Measurements from ENCODE around the gene DACH1.

DACH1 gene

DNA sequence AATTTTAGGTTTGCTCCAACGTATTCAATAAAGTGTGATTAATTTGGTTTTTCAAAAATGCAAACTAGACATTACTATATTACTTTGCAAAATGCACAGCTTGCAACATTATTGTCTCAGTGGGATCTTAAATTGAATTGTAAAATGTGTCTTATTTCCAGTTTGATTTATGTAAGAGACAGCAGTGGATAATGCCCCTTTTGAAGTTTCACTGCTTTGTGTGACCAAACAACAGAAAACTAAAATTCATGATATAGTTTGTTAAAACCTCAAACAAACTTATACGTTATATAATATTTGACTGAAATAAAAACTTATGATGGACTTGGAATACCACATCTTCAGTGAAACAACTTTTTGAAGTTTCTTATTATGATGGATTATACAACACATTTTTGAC, 279.8 kb downstream of the DACH1 start:
- DNase-seq, result no peak
- TF ChIP-seq CTCF (IDR thresholded peaks at IDR 0.05; ENCODE audit: low read depth, low read length), result no peak
- H3K4me3 ChIP-seq (ENCODE audit: low read depth, low read length), result no peak overlapping the region
- peaks cover 3% of the 10 kb centered on the region; the same call in 1 of the 2 replicates for H3K4me1 ChIP-seq
- H3K36me3 ChIP-seq, result no peaks in the 10 kb centered on the region
- no peaks in the 10 kb centered on the region for H3K27me3 ChIP-seq
- H3K9me3 ChIP-seq, result no peaks in the 10 kb centered on the region

DNA sequence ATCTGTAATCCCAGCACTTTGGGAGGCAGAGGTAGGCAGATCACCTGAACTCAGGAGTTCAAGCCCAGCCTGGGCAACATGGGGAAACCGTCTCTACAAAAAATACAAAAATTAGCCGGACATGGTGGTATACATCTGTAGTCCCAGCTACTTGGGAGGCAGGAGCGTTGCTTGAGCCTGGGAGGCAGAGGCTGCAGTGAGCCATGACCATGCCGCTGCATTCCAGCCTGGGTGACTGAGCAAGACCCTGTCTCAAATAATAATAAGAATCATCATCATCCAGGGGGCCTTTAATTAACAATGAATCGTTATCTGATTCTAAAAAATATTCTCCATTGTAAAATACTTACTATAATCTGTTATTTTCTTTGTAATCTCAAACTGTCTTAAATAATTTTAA, 283.4 kb downstream of the DACH1 start:
- Histone ChIP-seq H3K4me3 (ENCODE audit: low read depth, low read length) (no peak overlapping the region), H3K4me1 (peaks cover 4% of the 10 kb centered on the region; the same call in 1 of the 2 replicates)
- DNase-seq, result no peak

GRCh38 chr13:71580614-71581013, 286.4 kb downstream of the DACH1 start:
- Histone ChIP-seq H3K9me3 (no peaks in the 10 kb centered on the region), H3K4me1 (peaks cover 8% of the 10 kb centered on the region), H3K4me3 (ENCODE audit: low read depth, low read length) (no peak overlapping the region), H3K36me3 (no peaks in the 10 kb centered on the region), H3K27me3 (no peaks in the 10 kb centered on the region)
- DNase-seq, result peak; percentile 27
- TF ChIP-seq CTCF (IDR thresholded peaks at IDR 0.05; ENCODE audit: low read depth, low read length), result no peak

More for the DNA sequence above, 283.4 kb downstream of the DACH1 start:
- no peak for TF ChIP-seq CTCF (IDR thresholded peaks at IDR 0.05; ENCODE audit: low read depth, low read length)
- Histone ChIP-seq H3K27me3 (no peaks in the 10 kb centered on the region), H3K36me3 (no peaks in the 10 kb centered on the region), H3K9me3 (no peaks in the 10 kb centered on the region)

GRCh38 chr13:71578048-71578447, 289.0 kb downstream of the DACH1 start:
- Histone ChIP-seq H3K27me3 (no peaks in the 10 kb centered on the region), H3K4me1 (peaks cover 14% of the 10 kb centered on the region), H3K9me3 (no peaks in the 10 kb centered on the region), H3K4me3 (ENCODE audit: low read depth, low read length) (no peak overlapping the region), H3K36me3 (no peaks in the 10 kb centered on the region)
- TF ChIP-seq CTCF (IDR thresholded peaks at IDR 0.05; ENCODE audit: low read depth, low read length), result no peak
- no peak for DNase-seq

GRCh38 chr13:71577127-71577526, 289.9 kb downstream of the DACH1 start:
- TF ChIP-seq CTCF (IDR thresholded peaks at IDR 0.05; ENCODE audit: low read depth, low read length), result no peak
- Histone ChIP-seq H3K4me1 (peaks cover 17% of the 10 kb centered on the region), H3K4me3 (ENCODE audit: low read depth, low read length) (no peak overlapping the region), H3K27me3 (no peaks in the 10 kb centered on the region), H3K9me3 (no peaks in the 10 kb centered on the region), H3K36me3 (no peaks in the 10 kb centered on the region)
- no peak for DNase-seq

DNA sequence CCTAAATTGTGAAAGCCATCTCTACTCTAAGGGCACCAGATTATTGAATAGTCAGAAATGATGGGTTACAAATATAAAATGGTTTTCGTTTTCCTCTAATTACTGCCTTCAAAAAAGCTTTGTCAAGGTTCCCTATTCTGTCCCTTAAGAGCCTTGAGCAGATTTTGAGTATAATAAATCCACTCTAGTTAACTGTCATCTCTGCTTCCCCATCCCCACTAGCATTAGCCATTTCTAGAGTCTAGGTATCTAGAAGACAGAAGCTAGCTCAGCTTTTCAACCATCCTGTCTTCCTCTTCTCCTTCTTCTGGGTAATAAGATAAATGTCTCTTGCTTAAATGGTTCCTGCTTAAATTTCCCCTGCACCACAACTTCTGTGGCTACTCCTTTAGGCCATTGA, 290.4 kb downstream of the DACH1 start:
- no peak overlapping the region for H3K4me3 ChIP-seq (ENCODE audit: low read depth, low read length)
- H3K27me3 ChIP-seq, result no peaks in the 10 kb centered on the region
- no peak for TF ChIP-seq CTCF (IDR thresholded peaks at IDR 0.05; ENCODE audit: low read depth, low read length)
- no peaks in the 10 kb centered on the region for H3K36me3 ChIP-seq
- DNase-seq, result no peak
- H3K9me3 ChIP-seq, result no peaks in the 10 kb centered on the region
- peaks cover 17% of the 10 kb centered on the region for H3K4me1 ChIP-seq
